ENCODE measurements around the gene BRCC3. TPM values are rescaled to one million over a fixed set of nuclear protein-coding genes. Genes with fewer than 3 reads are reported as not detected.

The BRCC3 gene
- total RNA-seq (2022; extraction: Qiagen RNA extraction), result 21.0 to 30.6 TPM (median 25.9 TPM) in 5 replicates

DNA sequence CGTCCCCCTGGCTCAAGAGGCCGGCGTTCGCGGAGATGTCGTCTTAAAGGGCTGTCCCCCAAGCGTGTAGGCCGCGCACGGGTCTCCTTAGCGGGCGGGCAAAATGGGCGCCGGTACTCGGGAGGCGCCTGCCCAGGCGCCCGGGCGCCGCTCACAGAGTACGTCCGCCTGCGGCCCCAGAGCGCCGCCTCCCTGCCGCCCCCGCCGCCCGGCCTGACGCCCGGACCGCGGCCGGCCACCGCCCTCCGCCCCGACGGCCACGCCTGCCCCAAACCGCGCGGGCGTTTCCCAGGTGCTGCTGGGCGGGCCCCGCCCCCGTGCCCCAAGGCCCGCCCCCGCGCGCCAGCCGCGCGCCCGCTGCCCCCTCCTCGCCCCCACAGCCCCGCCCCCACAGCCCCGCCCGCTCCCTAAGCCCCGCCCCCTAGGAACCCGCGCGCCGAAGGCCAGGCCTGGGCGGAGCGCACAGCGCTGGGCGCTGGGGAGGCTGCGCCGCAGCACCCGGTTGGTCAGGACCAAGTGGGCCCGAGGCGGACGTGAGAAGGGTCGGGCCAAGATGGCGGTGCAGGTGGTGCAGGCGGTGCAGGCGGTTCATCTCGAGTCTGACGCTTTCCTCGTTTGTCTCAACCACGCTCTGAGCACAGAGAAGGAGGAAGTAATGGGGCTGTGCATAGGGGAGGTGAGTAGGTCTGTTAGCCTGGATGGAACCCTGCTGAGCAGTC, at the start of gene BRCC3, which contains the start of the genes CMC4 and MTCP1:
BRCC3 (plus strand) TSS at position 534 of the 719 bp plus-strand sequence; CDS start at position 554, 20 bp downstream.
CMC4 (minus strand) TSS at position 162 of the 719 bp plus-strand sequence. CDS start 7,113 bp downstream, outside the sequence.
MTCP1 (minus strand) TSS at position 162 of the 719 bp plus-strand sequence. CDS start 5,126 bp downstream, outside the sequence.

DNA sequence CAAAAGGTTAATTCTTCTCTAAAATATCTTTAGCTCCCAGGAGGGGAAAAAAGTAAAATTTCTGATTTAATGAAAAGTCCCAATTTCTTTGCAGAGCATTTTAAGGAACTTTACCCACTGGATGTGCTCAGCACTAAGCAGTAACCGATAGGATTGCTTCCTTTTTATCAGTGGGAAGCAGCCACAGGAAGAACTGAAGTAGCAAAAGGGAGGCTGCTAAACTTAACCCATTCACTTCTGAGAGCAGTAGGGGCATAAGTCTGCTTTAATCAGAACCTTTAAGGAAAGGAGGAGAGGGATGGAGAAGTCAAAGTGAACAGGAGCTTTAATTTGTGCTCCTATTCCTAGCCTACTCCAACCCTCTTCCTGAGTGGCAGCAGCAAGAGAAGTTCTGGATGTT, 48.7 kb upstream of the BRCC3 start, which contains the start of gene F8:
F8 (minus strand) TSS at position 139 of the 400 bp plus-strand sequence. CDS start 171 bp downstream, outside the sequence.

DNA sequence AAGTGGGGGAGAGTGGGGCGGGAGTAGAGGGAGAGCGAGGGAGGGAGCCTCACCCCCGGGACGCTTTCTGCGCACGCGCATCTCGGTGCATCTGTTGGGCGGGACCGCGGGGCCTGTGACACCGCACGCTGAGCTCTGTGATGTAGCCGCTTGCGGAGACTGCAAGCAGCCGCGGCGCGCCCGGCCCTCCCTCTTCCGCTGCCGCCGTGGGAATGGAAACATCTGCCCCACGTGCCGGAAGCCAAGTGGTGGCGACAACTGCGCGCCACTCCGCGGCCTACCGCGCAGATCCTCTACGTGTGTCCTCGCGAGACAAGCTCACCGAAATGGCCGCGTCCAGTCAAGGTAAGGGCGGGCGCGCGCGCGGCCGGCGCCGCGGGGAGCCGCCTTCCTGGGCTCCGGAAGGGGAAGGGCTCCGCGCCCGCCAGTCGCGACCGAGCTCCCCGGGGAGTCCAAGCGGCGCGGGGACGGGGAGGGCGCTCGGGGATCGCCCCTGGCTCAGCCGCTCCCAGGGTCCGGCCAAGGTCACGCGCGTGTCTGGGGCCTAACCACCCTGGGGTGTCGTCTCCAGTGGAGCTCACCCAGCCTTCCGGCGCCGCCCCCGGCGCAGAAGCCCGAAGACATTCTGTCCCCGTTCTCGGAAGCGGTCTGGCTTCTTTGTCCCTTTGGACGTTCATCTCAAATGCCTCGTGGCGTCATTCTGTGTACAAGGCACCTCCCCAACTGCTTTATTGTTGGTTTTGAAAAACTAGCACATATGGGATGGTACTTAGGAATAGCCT, 44.4 kb upstream of the BRCC3 start, which contains the start of gene FUNDC2:
FUNDC2 (plus strand) TSS at position 118 of the 782 bp plus-strand sequence; CDS start at position 213, 95 bp downstream.

Other genes with a start within 250 kb of the BRCC3 start
- gene SMIM9, start 236.8 kb upstream of the BRCC3 start, total RNA-seq (2022; extraction: Qiagen RNA extraction), result not detected in 5 replicates
- gene F8A1, start 185.2 kb upstream of the BRCC3 start, total RNA-seq (2022; extraction: Qiagen RNA extraction), result 55.5 to 100 TPM (median 93.0 TPM) in 5 replicates
- 3.6 to 4.7 TPM (median 4.3 TPM) in 5 replicates for gene F8, start 48.8 kb upstream of the BRCC3 start, total RNA-seq (2022; extraction: Qiagen RNA extraction)
- gene FUNDC2, start 44.7 kb upstream of the BRCC3 start, total RNA-seq (2022; extraction: Qiagen RNA extraction), result 94.0 to 113 TPM (median 109 TPM) in 5 replicates
- 14.7 to 18.7 TPM (median 16.1 TPM) in 5 replicates for gene CMC4, start 372 bp upstream of the BRCC3 start, total RNA-seq (2022; extraction: Qiagen RNA extraction)
- 15.5 to 23.6 TPM (median 18.1 TPM) in 5 replicates for gene MTCP1, start 372 bp upstream of the BRCC3 start, total RNA-seq (2022; extraction: Qiagen RNA extraction)
- 49.8 to 71.0 TPM (median 51.6 TPM) in 5 replicates for gene VBP1, start 145.0 kb downstream of the BRCC3 start, total RNA-seq (2022; extraction: Qiagen RNA extraction)
- 0.60 to 1.2 TPM (median 0.76 TPM) in 5 replicates for gene RAB39B, start 193.0 kb downstream of the BRCC3 start, total RNA-seq (2022; extraction: Qiagen RNA extraction)

Data from A549 treated with CORT108297 at 1 μM for 4 hours (cell line).